IMR-90 (cell line): ENCODE data around the gene MAP3K9. TPM values are rescaled to one million over a fixed set of nuclear protein-coding genes. Genes with fewer than 3 reads are reported as not detected.

Experiments used
- ATAC-seq: fragments of 200-7000 bp; cut with Tn5 transposase; 2 replicates; pipeline ENCODE4 v1.9.1; 2020; ENCODE audit warnings: low read depth, mild to moderate bottlenecking, moderate library complexity
- BruUV-seq: library from RNA; stranded (reverse); fragments of 400-500 nt; replicated peaks from 2 replicates; lab custom pipeline; 2021; lab: Mats Ljungman, UMichigan
- CTCF ChIA-PET: fragments of 300-600 bp; formaldehyde crosslinking; extraction: SDS; loops from one replicate; lab custom pipeline; 2021; ENCODE audit warnings: antibody characterized with exemption; lab: Yijun Ruan, JAX
- POLR2A ChIA-PET: fragments of 300-600 bp; sonication (Branson Sonifier 250); formaldehyde crosslinking; loops from one replicate; lab custom pipeline; 2022; ENCODE audit warnings: antibody characterized with exemption; ENCODE audit not compliant: unreplicated experiment; lab: Charles Lee
- DNase-seq: peaks from one replicate; pipeline ENCODE4 v3.0.0; 2013
- H2AFZ ChIP-seq: replicated peaks from 2 replicates; pipeline ENCODE3; 2013; ENCODE audit warnings: low read length, mild to moderate bottlenecking; ENCODE audit not compliant: poor library complexity
- H2AK5ac ChIP-seq: 2 replicates; pipeline ENCODE4 v1.6.1; 2013; ENCODE audit warnings: low read depth, low read length, inconsistent platforms
- H2AK9ac ChIP-seq: replicated peaks from 2 replicates; pipeline ENCODE3; 2013; ENCODE audit warnings: mild to moderate bottlenecking, low read depth, low read length, moderate library complexity; ENCODE audit not compliant: poor library complexity
- H2BK120ac ChIP-seq: 2 replicates; pipeline ENCODE4 v1.6.1; 2013; ENCODE audit warnings: low read depth, low read length, inconsistent platforms
- H2BK15ac ChIP-seq: 3 replicates; pipeline ENCODE4 v1.6.1; 2013; ENCODE audit warnings: low read depth, low read length, inconsistent platforms
- H2BK20ac ChIP-seq: 2 replicates; pipeline ENCODE4 v1.6.1; 2013; ENCODE audit warnings: low read depth, mild to moderate bottlenecking, inconsistent platforms, low read length, moderate library complexity
- H2BK5ac ChIP-seq: 2 replicates; pipeline ENCODE4 v1.6.1; 2013; ENCODE audit warnings: mild to moderate bottlenecking, low read depth, low read length, inconsistent platforms; ENCODE audit not compliant: poor library complexity, severe bottlenecking
- H3K14ac ChIP-seq: replicated peaks from 2 replicates; pipeline ENCODE4 v1.6.1; 2013; ENCODE audit warnings: low read depth, low read length, inconsistent platforms
- H3K18ac ChIP-seq: 2 replicates; pipeline ENCODE4 v1.6.1; 2013; ENCODE audit warnings: low read depth, low read length, control low read depth
- H3K23ac ChIP-seq: 2 replicates; pipeline ENCODE4 v1.6.1; 2013; ENCODE audit warnings: low read depth, low read length, inconsistent platforms
- H3K27ac ChIP-seq: 2 replicates; pipeline ENCODE4 v1.5.1; 2013; ENCODE audit warnings: mild to moderate bottlenecking, control low read depth, low read length; ENCODE audit not compliant: insufficient read depth
- H3K27me3 ChIP-seq: 2 replicates; pipeline ENCODE4 v1.6.1; 2013; ENCODE audit warnings: low read length; ENCODE audit not compliant: control insufficient read depth, insufficient read depth
- H3K36me3 ChIP-seq: 2 replicates; pipeline ENCODE4 v1.6.1; 2013; ENCODE audit warnings: low read length, mixed read lengths; ENCODE audit not compliant: control insufficient read depth, insufficient read depth
- H3K4ac ChIP-seq: 2 replicates; pipeline ENCODE4 v1.6.1; 2013; ENCODE audit warnings: low read depth, low read length, inconsistent platforms
- H3K4me1 ChIP-seq: 2 replicates; pipeline ENCODE4 v1.6.1; 2013; ENCODE audit warnings: low read length, mixed read lengths; ENCODE audit not compliant: control insufficient read depth, insufficient read depth
- H3K4me2 ChIP-seq: 2 replicates; pipeline ENCODE4 v1.6.1; 2013; ENCODE audit warnings: low read depth, mild to moderate bottlenecking, control low read depth, low read length, moderate library complexity
- H3K4me3 ChIP-seq: 2 replicates; pipeline ENCODE4 v1.5.1; 2013; ENCODE audit warnings: low read depth, mild to moderate bottlenecking, control low read depth, low read length, moderate library complexity; ENCODE audit not compliant: insufficient read depth
- H3K56ac ChIP-seq: 2 replicates; pipeline ENCODE4 v1.6.1; 2013; ENCODE audit warnings: low read length, inconsistent platforms; ENCODE audit not compliant: insufficient read depth; ENCODE audit errors: extremely low read depth
- H3K79me1 ChIP-seq, 2 experiments: 2 replicates each; pipeline ENCODE4 v1.6.1; 2013; ENCODE audit warnings: low read length in 2 of 2, inconsistent platforms in 1 of 2, low read depth in 1 of 2
- H3K9ac ChIP-seq: 2 replicates; pipeline ENCODE4 v1.6.1; 2013; ENCODE audit warnings: low read depth, low read length, control low read depth
- H3K9me1 ChIP-seq: 2 replicates; pipeline ENCODE4 v1.6.1; 2013; ENCODE audit warnings: low read length, inconsistent platforms; ENCODE audit not compliant: insufficient read depth
- H3K9me3 ChIP-seq: 2 replicates; pipeline ENCODE4 v1.6.1; 2013; ENCODE audit warnings: low read length; ENCODE audit not compliant: control insufficient read depth, insufficient read depth
- H4K20me1 ChIP-seq: 2 replicates; pipeline ENCODE4 v1.6.1; 2013; ENCODE audit warnings: low read length, inconsistent platforms; ENCODE audit not compliant: insufficient read depth
- H4K5ac ChIP-seq: 2 replicates; pipeline ENCODE4 v1.6.1; 2013; ENCODE audit warnings: mild to moderate bottlenecking, low read depth, low read length, control low read depth
- H4K8ac ChIP-seq, 2 experiments: 2 replicates each; pipeline ENCODE4 v1.6.1; 2013; ENCODE audit warnings: low read depth in 2 of 2, low read length in 2 of 2, control low read depth in 1 of 2, inconsistent platforms in 1 of 2
- H4K91ac ChIP-seq: 2 replicates; pipeline ENCODE4 v1.6.1; 2013; ENCODE audit warnings: low read depth, low read length, inconsistent platforms; ENCODE audit not compliant: insufficient read depth
- CHD1 ChIP-seq: IDR thresholded peaks from 2 replicates; pipeline ENCODE4 v1.6.1; 2012; ENCODE audit warnings: low read depth, low read length, improper control_type of control experiment
- MAZ ChIP-seq: IDR thresholded peaks from 2 replicates; pipeline ENCODE4 v1.6.1; 2012; ENCODE audit warnings: low read depth, mild to moderate bottlenecking, low read length, improper control_type of control experiment, moderate library complexity, borderline replicate concordance
- WGBS, 2 experiments: methylation state at CpG; one replicate each; pipeline versions ENCODE4 v1.1.5 to v1.1.7; 2013; ENCODE audit warnings: missing lambda C conversion rate in 2 of 2; ENCODE audit not compliant: insufficient read length in 1 of 2; ENCODE audit errors: extremely low coverage in 2 of 2; 5-methylcytosine and 5-hydroxymethylcytosine counted together
- dilution Hi-C: fragments of 300-500 bp; cut with HindIII; formaldehyde crosslinking; loops from one replicate; pipeline ENCODE4 v1.14.3; 2018; ENCODE audit warnings: low sequenced_read_pairs; ENCODE audit not compliant: unreplicated experiment
- in situ Hi-C: fragments of 300-500 bp; cut with MboI; formaldehyde crosslinking; loops from 3 replicates; pipeline ENCODE4 v1.14.3; 2019; ENCODE audit warnings: low sequenced_read_pairs, inconsistent platforms, mixed read lengths
- intact Hi-C: fragments of 100-400 bp; cut with micrococcal nuclease; formaldehyde crosslinking; loops from 2 replicates; pipeline ENCODE4 v1.10.0; 2022
- polyA plus RNA-seq, 3 experiments: library from polyadenylated mRNA; depleted of rRNA; stranded (reverse); fragments of >200 nt; gene quantifications; 2 replicates each; pipeline ENCODE4 v1.2.3, GENCODE V29; 2012; ENCODE audit warnings: low replicate concordance in 1 of 3
- total RNA-seq: library from RNA; depleted of rRNA; stranded (reverse); fragments of >200 nt; gene quantifications from 2 replicates; pipeline ENCODE4 v1.2.3, GENCODE V29; 2012

MAP3K9 gene
- total and polyA plus RNA-seq, 2 of the 4 experiments (the other 2 are of a cell fraction), result 0.17 to 0.18 TPM

DNA sequence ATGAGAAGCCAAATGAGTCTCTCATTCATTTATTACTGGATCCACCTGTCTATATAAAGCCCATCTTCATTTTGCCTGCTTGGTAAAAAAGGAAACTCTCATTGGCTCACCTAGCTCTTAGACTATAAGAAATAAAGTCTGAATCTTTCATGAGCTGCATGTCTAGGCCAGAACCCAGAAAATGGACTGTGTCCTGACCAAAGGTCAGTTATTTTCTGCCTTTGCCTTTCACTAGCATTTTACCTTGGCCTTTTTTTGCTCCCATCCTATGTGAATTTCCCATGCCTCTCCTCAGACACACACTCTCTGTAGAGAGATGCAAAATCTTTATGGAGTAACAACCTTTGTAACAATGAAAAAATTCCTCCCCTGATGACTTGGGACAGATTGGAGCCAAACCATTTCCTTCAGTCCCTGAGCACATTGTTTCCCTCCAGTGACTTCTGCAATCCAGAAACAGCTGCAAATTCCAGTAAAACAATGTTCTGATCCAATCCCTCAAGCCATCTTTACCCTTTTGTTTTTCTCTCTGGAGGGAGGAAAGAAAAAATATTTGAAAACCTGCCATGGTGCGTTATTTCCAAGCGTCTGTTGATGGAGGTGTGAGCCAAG lies 33.6 kb upstream of the MAP3K9 start:
- no peak for TF ChIP-seq CHD1
- TF ChIP-seq MAZ, result no peak
- no peaks in the 10 kb centered on the region for H3K36me3 ChIP-seq

More for the DNA sequence above, 33.6 kb upstream of the MAP3K9 start:
- in situ Hi-C loops, result no loop called here
- Histone ChIP-seq H3K4me1 (no peaks in the 10 kb centered on the region), H3K79me1 (no peaks in the 10 kb centered on the region), H3K9me3 (no peaks in the 10 kb centered on the region), H2BK20ac (no peak overlapping the region), H3K27ac (no peak overlapping the region), H3K18ac (no peak overlapping the region), H2AK5ac (no peak overlapping the region), H3K27me3 (peaks cover 11% of the 10 kb centered on the region), H2AK9ac (no peak overlapping the region), H2AFZ (no peak overlapping the region), H3K4me2 (no peak overlapping the region), H3K4ac (no peak overlapping the region), H3K4me3 (no peak overlapping the region), H3K23ac (no peak overlapping the region), H3K14ac (no peak overlapping the region), H3K56ac (no peak overlapping the region), H4K91ac (no peak overlapping the region), H2BK15ac (no peak overlapping the region), H4K5ac (no peak overlapping the region), H4K20me1 (no peaks in the 10 kb centered on the region), H3K9ac (no peak overlapping the region), H3K9me1 (no peaks in the 10 kb centered on the region), H2BK5ac (no peak overlapping the region), H4K8ac (no peak overlapping the region), H2BK120ac (no peak overlapping the region)
- intact Hi-C loops, result no loop called here
- DNase-seq (no peak), ATAC-seq (no peak)
- BruUV-seq, result no TSS peak
- CTCF ChIA-PET, result interaction anchor here (0.6 kb wide), 1 partner anchor 11 kb away, joined by 7 read pairs; no protein-coding TSS in a partner anchor
- no CpG with 5 or more reads among the region's 2 CpGs for WGBS, 2 experiments
- POLR2A ChIA-PET, result no interaction called here
- dilution Hi-C loops, result no loop called here
